ENCODE data around the gene ATP8B1.

GRCh38 chr18:57698571-57699276 is 104.4 kb downstream of the ATP8B1 start:
- TF ChIP-seq CTCF (conservative IDR thresholded peaks at IDR 0.05; ENCODE audit: low read depth, low read length) (no peak), POLR2A (IDR thresholded peaks at IDR 0.05; ENCODE audit: low read depth, low read length) (no peak), BHLHE40 (IDR thresholded peaks at IDR 0.05; ENCODE audit: low read depth, low read length) (no peak)
